Keratinocyte (primary cell): ENCODE results near the gene WNT3.

Experiments used
- EZH2 ChIP-seq: IDR thresholded peaks from one replicate; pipeline ENCODE4 v1.6.1; 2012; ENCODE audit warnings: inconsistent platforms, mild to moderate bottlenecking, low read length, moderate library complexity
- TF ChIP-seq, protein P1 (sequence below), 3 experiments: IDR thresholded peaks in 1 of 3; conservative IDR thresholded peaks in 1 of 3; optimal IDR thresholded peaks in 1 of 3; 2 replicates in 2 of 3; 3 replicates in 1 of 3; pipeline versions ENCODE3 to v1.5.1; 2011; ENCODE audit warnings: low read length in 3 of 3, mild to moderate bottlenecking in 3 of 3, moderate library complexity in 2 of 3, control low read depth in 1 of 3, inconsistent platforms in 1 of 3; ENCODE audit not compliant: insufficient read depth in 2 of 3; ENCODE audit errors: extremely low read depth in 1 of 3

DNA sequence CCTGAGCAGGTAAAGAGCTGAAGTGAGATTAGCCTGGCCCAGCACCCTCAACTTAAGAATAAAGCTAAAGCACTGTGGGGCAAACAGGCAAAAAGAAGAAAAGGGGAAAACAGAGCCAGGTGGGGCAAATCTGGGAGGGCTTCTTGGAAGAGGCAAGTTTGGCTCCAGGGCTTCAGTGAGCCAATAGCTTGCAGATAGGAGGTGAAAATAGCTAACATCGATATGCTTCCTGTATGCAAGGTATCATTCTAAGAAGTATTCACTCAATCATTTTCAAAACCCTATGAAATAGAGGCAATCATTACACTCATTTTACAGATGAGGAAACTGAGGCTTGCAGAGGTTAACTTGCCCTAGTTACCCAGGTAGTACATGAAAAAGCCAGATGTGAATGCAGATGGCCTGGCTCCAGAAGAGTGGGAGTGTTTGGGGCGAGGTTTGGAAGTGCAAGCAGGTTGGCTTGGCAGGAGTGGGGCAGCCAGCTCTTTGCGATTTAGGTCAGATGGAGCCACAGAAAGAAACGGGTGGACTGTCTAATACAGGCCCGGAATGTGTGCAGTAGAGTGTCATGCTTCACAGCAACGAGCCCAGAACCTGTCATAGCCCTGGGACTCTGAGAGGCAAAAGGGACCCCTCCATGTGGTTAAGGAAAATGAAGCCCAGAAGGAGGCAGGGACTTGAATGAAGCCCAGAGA is 5.7 kb downstream of the WNT3 start:
- TF ChIP-seq, protein P1, sequence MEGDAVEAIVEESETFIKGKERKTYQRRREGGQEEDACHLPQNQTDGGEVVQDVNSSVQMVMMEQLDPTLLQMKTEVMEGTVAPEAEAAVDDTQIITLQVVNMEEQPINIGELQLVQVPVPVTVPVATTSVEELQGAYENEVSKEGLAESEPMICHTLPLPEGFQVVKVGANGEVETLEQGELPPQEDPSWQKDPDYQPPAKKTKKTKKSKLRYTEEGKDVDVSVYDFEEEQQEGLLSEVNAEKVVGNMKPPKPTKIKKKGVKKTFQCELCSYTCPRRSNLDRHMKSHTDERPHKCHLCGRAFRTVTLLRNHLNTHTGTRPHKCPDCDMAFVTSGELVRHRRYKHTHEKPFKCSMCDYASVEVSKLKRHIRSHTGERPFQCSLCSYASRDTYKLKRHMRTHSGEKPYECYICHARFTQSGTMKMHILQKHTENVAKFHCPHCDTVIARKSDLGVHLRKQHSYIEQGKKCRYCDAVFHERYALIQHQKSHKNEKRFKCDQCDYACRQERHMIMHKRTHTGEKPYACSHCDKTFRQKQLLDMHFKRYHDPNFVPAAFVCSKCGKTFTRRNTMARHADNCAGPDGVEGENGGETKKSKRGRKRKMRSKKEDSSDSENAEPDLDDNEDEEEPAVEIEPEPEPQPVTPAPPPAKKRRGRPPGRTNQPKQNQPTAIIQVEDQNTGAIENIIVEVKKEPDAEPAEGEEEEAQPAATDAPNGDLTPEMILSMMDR (optimal IDR thresholded peaks at IDR 0.05 in 1 of 3, IDR thresholded peaks at IDR 0.05 in 1 of 3, conservative IDR thresholded peaks at IDR 0.05 in 1 of 3; ENCODE audit: extremely low read depth in 1 of 3, insufficient read depth in 2 of 3, low read length in 3 of 3) = no peak
- TF ChIP-seq EZH2 = no peak
